Hair follicular keratinocyte (primary cell): Measurements from ENCODE around the gene NACC2. TPM values are rescaled to one million over a fixed set of nuclear protein-coding genes. Genes with fewer than 3 reads are reported as not detected.

Source experiments
- total RNA-seq: library from RNA; depleted of rRNA; stranded (reverse); fragments of >200 nt; gene quantifications from 2 replicates; pipeline ENCODE4 v1.2.3, GENCODE V29; 2015

Gene NACC2, protein sequence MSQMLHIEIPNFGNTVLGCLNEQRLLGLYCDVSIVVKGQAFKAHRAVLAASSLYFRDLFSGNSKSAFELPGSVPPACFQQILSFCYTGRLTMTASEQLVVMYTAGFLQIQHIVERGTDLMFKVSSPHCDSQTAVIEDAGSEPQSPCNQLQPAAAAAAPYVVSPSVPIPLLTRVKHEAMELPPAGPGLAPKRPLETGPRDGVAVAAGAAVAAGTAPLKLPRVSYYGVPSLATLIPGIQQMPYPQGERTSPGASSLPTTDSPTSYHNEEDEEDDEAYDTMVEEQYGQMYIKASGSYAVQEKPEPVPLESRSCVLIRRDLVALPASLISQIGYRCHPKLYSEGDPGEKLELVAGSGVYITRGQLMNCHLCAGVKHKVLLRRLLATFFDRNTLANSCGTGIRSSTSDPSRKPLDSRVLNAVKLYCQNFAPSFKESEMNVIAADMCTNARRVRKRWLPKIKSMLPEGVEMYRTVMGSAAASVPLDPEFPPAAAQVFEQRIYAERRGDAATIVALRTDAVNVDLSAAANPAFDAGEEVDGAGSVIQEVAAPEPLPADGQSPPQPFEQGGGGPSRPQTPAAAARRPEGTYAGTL
- 9.7 and 11.5 TPM in 2 replicates for total RNA-seq

GRCh38 chr9:136095070-136096058 lies at the start of gene NACC2:
Gene NACC2 (minus strand): TSS chr9:136095289. CDS start chr9:136050521, 44,768 bp downstream.

DNA sequence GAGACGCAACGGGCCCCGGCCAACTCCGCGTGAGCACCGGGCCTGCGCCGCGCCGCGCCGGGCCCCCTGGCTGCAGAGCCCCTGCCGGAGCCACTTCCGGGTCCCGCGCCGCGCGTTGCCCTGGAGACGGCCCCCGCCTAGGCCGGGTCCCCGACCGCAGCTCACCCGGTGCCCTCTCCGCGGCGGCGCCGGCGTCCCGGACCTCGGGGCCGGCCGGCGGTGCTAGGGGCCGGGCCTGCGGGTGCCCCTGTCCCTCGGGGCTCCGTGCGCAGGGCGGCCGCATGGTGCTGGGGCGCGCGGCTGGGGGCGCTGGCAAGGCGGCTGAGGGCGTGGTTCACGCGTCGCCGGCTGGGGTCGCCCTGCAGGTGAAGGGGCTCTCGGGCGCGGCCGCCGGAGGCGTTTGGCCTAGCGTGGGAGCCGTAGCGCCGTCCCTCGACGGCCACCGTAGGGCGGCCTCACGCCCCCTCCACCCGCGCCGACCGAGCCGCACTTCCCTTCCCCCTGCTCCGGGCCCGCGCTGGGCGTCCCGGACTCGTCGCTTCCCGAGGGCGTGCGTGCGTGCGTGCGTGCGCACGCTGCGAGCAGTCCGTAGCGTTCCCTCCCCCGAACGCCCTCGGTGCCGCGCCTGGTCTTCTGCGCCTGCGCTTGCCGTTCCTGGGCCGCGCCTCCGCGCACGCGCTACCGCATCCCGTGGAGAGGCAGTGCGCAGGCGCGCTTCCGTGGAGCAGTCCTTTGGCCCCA lies 23.4 kb upstream of the NACC2 start, which contains the start of gene TMEM250:
TSS of gene TMEM250 (minus strand) at position 556 of the 741 bp plus-strand sequence. CDS start 1,975 bp downstream, outside the sequence.

GRCh38 chr9:135961277-135961715 lies 133.8 kb downstream of the NACC2 start, which contains the start of gene UBAC1:
Gene UBAC1 (minus strand): TSS chr9:135961373. CDS start chr9:135961162, 211 bp downstream.

Other genes with a start within 250 kb of the NACC2 start
- 17.6 and 19.3 TPM in 2 replicates for gene CAMSAP1, start 187.7 kb downstream of the NACC2 start, total RNA-seq
- 38.0 and 57.3 TPM in 2 replicates for gene UBAC1, start 133.9 kb downstream of the NACC2 start, total RNA-seq
- 51.4 and 53.0 TPM in 2 replicates for gene TMEM250, start 23.6 kb upstream of the NACC2 start, total RNA-seq
- not detected in 2 replicates for gene LHX3, start 109.8 kb upstream of the NACC2 start, total RNA-seq
- gene QSOX2, start 150.5 kb upstream of the NACC2 start, total RNA-seq, result 12.3 and 15.1 TPM in 2 replicates
- gene CCDC187, start 208.8 kb upstream of the NACC2 start, total RNA-seq, result not detected in 2 replicates
- 6.9 and 18.3 TPM in 2 replicates for gene GPSM1, start 232.2 kb upstream of the NACC2 start, total RNA-seq